Activated CD4-positive, alpha-beta T cell treated with anti-CD3 and anti-CD28 coated beads, Interleukin-2, amount 10 ng/mL, durations not matched to agents 24 days and 14 days (primary cell): Measurements from ENCODE around the gene SAMD11. TPM values are rescaled to one million over a fixed set of nuclear protein-coding genes. Genes with fewer than 3 reads are reported as not detected.

Experiments
- DNase-seq: peaks from one replicate; pipeline ENCODE4 v3.0.0; 2022
- H3K27ac Mint-ChIP-seq: one replicate; pipeline ENCODE4 v1.8.0; 2022; ENCODE audit warnings: mild to moderate bottlenecking, mixed read lengths
- H3K27me3 Mint-ChIP-seq: one replicate; pipeline ENCODE4 v1.8.0; 2022; ENCODE audit warnings: mixed read lengths
- H3K36me3 Mint-ChIP-seq: one replicate; pipeline ENCODE4 v1.8.0; 2022; ENCODE audit warnings: low read depth, mild to moderate bottlenecking, mixed read lengths
- H3K4me1 Mint-ChIP-seq: one replicate; pipeline ENCODE4 v1.8.0; 2021; ENCODE audit warnings: mixed read lengths
- H3K4me3 Mint-ChIP-seq: one replicate; pipeline ENCODE4 v1.8.0; 2022; ENCODE audit warnings: mild to moderate bottlenecking, moderate library complexity, mixed read lengths
- H3K9me3 Mint-ChIP-seq: one replicate; pipeline ENCODE4 v1.8.0; 2021; ENCODE audit warnings: mixed read lengths
- intact Hi-C: fragments of 100-400 bp; cut with micrococcal nuclease; formaldehyde crosslinking; loops from one replicate; pipeline ENCODE4 v1.15.1; 2023
- total RNA-seq: library from RNA; stranded (reverse); gene quantifications from 2 replicates; pipeline ENCODE4 v1.2.3, GENCODE V29; 2022

Gene SAMD11
- total RNA-seq, 1 donor from 2014 or later: not detected

DNA sequence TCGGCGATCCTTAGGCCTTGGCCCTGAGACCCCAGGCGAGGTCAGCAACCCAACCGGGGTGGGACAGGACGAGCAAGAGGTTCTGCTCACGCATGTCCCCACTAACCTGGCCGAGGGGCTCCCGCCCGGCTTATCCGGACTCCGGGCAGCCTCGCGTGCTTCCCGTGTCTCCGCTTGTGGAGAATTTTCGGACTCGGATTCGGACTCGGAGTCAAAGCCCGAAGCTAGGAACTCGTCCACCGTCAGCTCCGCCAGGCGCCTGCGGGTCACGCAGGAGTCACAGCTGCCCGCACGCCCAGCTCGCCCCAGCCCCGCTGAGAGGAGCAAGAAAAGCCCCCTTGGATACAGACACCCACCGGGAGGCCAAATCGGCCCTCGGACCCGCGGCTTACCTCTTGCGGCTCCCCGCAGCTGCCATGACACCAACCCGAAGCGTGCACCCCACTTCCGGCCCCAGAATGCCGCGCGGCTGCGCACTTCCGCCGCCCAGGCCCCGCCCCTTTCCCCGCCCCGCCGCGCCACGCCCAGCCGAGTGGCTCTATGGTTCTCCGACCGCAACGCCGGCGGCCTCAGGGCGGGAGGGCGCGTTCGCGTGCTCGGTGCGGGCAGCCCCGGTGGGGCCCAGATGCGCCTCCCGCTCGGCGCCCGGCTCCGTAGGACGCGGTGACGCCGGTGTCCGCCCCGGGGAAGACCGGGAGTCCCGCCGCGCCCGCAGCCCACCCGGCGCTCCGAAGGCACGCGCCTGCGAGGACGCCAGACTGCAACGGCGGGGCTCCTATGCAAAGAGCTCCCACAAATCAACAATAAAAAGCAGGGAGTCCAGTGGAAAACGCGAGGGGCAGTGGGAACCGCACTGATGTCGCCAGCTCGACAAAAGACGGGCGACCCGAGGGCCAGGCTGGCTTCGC, 35.4 kb downstream of the SAMD11 start, which contains the start of gene NOC2L:
TSS of gene NOC2L (minus strand) at position 434 of the 908 bp plus-strand sequence. CDS start at position 418, 16 bp downstream.
- Mint-ChIP-seq H3K4me3 (peak within 1 kb of the TSS; percentile 99), H3K27ac (peak within 1 kb of the TSS; percentile 83), H3K27me3 (no peaks in the 10 kb centered on the region), H3K4me1 (peaks cover 19% of the 10 kb centered on the region), H3K36me3 (peaks cover 41% of the 10 kb centered on the region), H3K9me3 (no peaks in the 10 kb centered on the region)
- peak; percentile 97 for DNase-seq
- intact Hi-C loops: loop anchor here (1.0 kb wide), 1 partner anchor 8 kb away; no protein-coding TSS in a partner anchor

- Mint-ChIP-seq H3K4me3 (peak overlapping the region; percentile 99), H3K4me1 (peaks cover 19% of the 10 kb centered on the region), H3K27ac (peak overlapping the region; percentile 65), H3K36me3 (peaks cover 35% of the 10 kb centered on the region), H3K27me3 (no peaks in the 10 kb centered on the region), H3K9me3 (no peaks in the 10 kb centered on the region)
- DNase-seq: no peak
- intact Hi-C loops: loop anchor here (1.0 kb wide), 1 partner anchor 7 kb away; no protein-coding TSS in a partner anchor
These were observed 36.1 kb downstream of the SAMD11 start for GRCh38 chr1:959731-960362.

GRCh38 chr1:960363-961131, 36.8 kb downstream of the SAMD11 start, which contains the start of gene KLHL17:
KLHL17 (plus strand) TSS chr1:960584; CDS start chr1:960694, 110 bp downstream.
- intact Hi-C loops: no loop called here
- Mint-ChIP-seq H3K27me3 (no peaks in the 10 kb centered on the region), H3K36me3 (peaks cover 31% of the 10 kb centered on the region), H3K9me3 (no peaks in the 10 kb centered on the region), H3K4me3 (peak within 1 kb of the TSS; percentile 99), H3K4me1 (peaks cover 15% of the 10 kb centered on the region), H3K27ac (peak within 1 kb of the TSS; percentile 65)
- peak; percentile 95 for DNase-seq

GRCh38 chr1:961132-961669, 37.5 kb downstream of the SAMD11 start:
- intact Hi-C loops: no loop called here
- H3K36me3 Mint-ChIP-seq: peaks cover 27% of the 10 kb centered on the region
- peaks cover 17% of the 10 kb centered on the region for H3K4me1 Mint-ChIP-seq
- no peak overlapping the region for H3K27ac Mint-ChIP-seq
- H3K9me3 Mint-ChIP-seq: no peaks in the 10 kb centered on the region
- peak; percentile 65 for DNase-seq
- no peaks in the 10 kb centered on the region for H3K27me3 Mint-ChIP-seq
- H3K4me3 Mint-ChIP-seq: peak overlapping the region; percentile 69

DNA sequence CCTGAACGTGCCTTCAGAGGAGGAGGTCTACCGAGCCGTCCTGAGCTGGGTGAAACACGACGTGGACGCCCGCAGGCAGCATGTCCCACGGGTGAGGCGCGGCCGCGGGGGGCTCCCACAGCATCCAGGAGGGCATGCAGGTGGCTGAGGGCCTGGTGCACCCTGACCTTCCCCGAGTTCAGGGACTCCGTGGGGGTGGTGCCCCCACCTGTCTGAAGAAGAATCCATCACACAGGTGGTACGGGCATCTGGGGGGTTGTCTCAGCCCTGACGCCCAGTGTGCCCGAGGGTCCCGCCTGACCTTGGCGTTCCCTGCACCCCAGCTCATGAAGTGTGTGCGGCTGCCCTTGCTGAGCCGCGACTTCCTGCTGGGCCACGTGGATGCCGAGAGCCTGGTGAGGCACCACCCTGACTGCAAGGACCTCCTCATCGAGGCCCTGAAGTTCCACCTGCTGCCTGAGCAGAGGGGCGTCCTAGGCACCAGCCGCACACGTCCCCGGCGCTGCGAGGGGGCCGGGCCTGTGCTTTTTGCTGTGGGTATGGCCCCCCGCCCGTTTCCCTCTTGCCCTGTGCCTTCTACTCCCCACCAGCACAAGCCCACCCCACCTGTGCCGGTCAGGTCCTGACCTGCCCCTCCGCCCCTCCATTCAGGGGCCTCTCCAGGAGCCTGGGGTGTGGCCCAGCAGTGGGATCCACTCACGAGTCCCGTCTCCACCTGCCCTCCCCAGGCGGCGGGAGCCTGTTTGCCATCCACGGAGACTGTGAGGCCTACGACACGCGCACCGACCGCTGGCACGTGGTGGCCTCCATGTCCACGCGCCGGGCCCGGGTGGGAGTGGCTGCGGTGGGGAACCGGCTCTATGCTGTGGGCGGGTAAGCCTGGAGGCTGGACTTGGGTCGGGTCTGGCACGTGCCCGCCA, 38.9 kb downstream of the SAMD11 start:
- no peak for DNase-seq

DNA sequence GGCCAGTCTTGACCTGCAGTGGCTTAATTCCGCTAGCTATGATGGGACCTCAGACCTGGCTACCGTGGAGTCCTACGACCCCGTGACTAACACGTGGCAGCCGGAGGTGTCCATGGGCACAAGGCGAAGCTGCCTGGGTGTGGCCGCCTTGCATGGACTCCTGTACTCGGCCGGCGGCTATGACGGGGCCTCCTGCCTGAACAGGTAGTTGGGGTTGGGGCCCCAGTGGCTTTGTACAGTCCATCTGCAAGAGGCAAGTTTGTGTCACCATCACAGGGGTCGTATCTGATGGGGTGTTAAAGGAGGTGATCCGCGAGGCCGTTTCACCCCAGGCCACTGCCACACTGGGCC, 39.6 kb downstream of the SAMD11 start:
- peaks cover 19% of the 10 kb centered on the region for H3K36me3 Mint-ChIP-seq
- no peak overlapping the region for H3K27ac Mint-ChIP-seq
- H3K4me1 Mint-ChIP-seq: peaks cover 10% of the 10 kb centered on the region
- intact Hi-C loops: no loop called here
- peaks cover under 1% of the 10 kb centered on the region for H3K27me3 Mint-ChIP-seq
- DNase-seq: no peak
- H3K9me3 Mint-ChIP-seq: no peaks in the 10 kb centered on the region
- no peak overlapping the region for H3K4me3 Mint-ChIP-seq

More for the DNA sequence above, 38.9 kb downstream of the SAMD11 start:
- Mint-ChIP-seq H3K4me1 (peaks cover 13% of the 10 kb centered on the region), H3K9me3 (no peaks in the 10 kb centered on the region), H3K27ac (no peak overlapping the region), H3K4me3 (peak overlapping the region; percentile 69), H3K27me3 (no peaks in the 10 kb centered on the region), H3K36me3 (peaks cover 21% of the 10 kb centered on the region)
- intact Hi-C loops: no loop called here

- no peaks in the 10 kb centered on the region for H3K9me3 Mint-ChIP-seq
These were observed 40.2 kb downstream of the SAMD11 start for GRCh38 chr1:963746-964525.

GRCh38 chr1:964691-965525, 41.2 kb downstream of the SAMD11 start:
- Mint-ChIP-seq H3K27ac (no peak overlapping the region), H3K27me3 (peaks cover 10% of the 10 kb centered on the region), H3K4me1 (peaks cover 7% of the 10 kb centered on the region), H3K4me3 (peak overlapping the region; percentile 63), H3K9me3 (no peaks in the 10 kb centered on the region), H3K36me3 (peaks cover 15% of the 10 kb centered on the region)
- DNase-seq: no peak
- intact Hi-C loops: no loop called here

More at GRCh38 chr1:963746-964525, 40.2 kb downstream of the SAMD11 start:
- Mint-ChIP-seq H3K27me3 (peaks cover 7% of the 10 kb centered on the region), H3K4me3 (peak overlapping the region; percentile 7), H3K4me1 (peaks cover 10% of the 10 kb centered on the region), H3K27ac (no peak overlapping the region), H3K36me3 (peaks cover 16% of the 10 kb centered on the region)
- DNase-seq: no peak
- intact Hi-C loops: no loop called here

DNA sequence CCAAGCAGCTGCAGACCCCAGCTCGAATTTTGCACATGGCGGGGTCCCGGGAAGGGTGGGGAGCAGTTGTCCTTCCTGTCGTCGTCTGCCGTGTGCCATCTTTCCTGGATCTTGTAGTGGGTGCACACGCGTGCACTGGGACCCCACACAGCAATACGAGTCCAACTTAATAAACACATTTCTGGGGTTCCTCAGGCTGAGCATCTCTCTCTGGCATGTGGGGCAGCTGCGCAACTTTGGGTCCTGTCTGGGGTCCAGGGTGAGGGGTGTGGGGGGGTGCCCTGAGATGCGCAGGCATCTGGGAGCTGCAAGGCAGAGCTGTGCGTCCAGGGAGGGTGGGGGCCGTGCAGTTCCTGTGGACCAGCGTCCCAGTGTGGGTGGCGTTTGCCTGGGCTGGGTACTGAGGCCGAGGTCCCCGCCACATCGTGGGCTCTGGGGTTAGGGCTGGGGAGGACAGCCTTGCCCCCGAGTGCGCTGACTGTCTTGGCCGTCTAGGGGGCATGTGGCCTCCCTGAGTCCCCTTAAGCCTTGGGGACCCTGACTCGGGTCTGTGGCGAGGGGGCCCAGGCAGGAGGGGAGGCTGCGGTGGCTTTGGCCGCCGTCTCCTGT, 41.9 kb downstream of the SAMD11 start:
- H3K27ac Mint-ChIP-seq: peak overlapping the region; percentile 53
- no peaks in the 10 kb centered on the region for H3K9me3 Mint-ChIP-seq
- H3K27me3 Mint-ChIP-seq: peaks cover 10% of the 10 kb centered on the region
- DNase-seq: no peak
- H3K4me1 Mint-ChIP-seq: peaks cover 7% of the 10 kb centered on the region
- peaks cover 15% of the 10 kb centered on the region for H3K36me3 Mint-ChIP-seq
- peak overlapping the region; percentile 63 for H3K4me3 Mint-ChIP-seq
- intact Hi-C loops: no loop called here

DNA sequence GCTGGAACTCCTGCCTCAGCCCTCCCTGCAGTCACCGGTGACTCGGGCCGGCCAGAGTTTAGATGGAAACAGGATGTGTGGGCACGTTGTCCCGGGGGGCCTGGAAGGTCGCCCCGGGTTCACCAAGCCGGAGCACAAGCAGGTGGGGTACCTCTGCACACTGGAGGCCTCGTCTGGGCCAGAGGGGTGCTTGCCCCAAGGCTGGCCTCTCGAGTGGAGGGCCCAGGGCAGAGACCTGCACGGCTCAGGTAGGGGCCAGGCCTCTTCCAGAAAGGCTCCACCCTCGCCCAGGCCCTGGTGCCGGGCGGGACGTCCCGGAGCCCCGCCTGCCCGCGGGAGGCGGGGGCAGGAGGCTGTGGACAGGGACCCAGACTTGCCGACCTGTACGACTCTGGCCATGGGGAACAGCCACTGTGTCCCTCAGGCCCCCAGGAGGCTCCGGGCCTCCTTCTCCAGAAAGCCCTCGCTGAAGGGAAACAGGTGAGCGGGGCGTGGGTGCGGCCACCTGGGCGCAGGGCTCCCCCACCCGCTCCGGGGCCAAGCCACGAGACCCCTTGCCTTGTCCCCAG, 42.5 kb downstream of the SAMD11 start, which contains the start of gene PLEKHN1:
TSS of gene PLEKHN1 (plus strand) at position 348 of the 569 bp plus-strand sequence. CDS start at position 398, 50 bp downstream.
- Mint-ChIP-seq H3K4me1 (peaks cover 7% of the 10 kb centered on the region), H3K9me3 (no peaks in the 10 kb centered on the region), H3K36me3 (peaks cover 15% of the 10 kb centered on the region), H3K4me3 (peak within 1 kb of the TSS; percentile 86), H3K27ac (peak within 1 kb of the TSS; percentile 85), H3K27me3 (peaks cover 10% of the 10 kb centered on the region)
- intact Hi-C loops: no loop called here
- DNase-seq: peak; percentile 81
